B cell (primary cell): ENCODE results near the gene TNFRSF9. TPM values are rescaled to one million over a fixed set of nuclear protein-coding genes. Genes with fewer than 3 reads are reported as not detected.
"Not testable (repeated sequence)": the region's sequence is repeated elsewhere in the genome, so short reads cannot be mapped to it uniquely, and the experiment has no call there.

Source experiments
- ATAC-seq: fragments of 200-7000 bp; cut with Tn5 transposase; one replicate; pipeline ENCODE4 v1.10.0; 2021; ENCODE audit warnings: low read depth, mild to moderate bottlenecking, moderate number of reproducible peaks, moderate library complexity
- CTCF ChIA-PET: fragments of 350-600 bp; sonication (Branson Sonifier 250); formaldehyde crosslinking; loops from one replicate; lab custom pipeline; 2021; ENCODE audit warnings: antibody characterized with exemption, inconsistent platforms; lab: Charles Lee
- POLR2A ChIA-PET: fragments of 350-600 bp; sonication (Branson Sonifier 250); formaldehyde crosslinking; loops from one replicate; lab custom pipeline; 2021; ENCODE audit warnings: antibody characterized with exemption; lab: Charles Lee
- DNase-seq: peaks from one replicate; pipeline ENCODE4 v3.0.0; 2013
- H2AFZ ChIP-seq: 2 replicates; pipeline ENCODE4 v1.6.1; 2012; ENCODE audit warnings: mild to moderate bottlenecking, low read depth, low read length; ENCODE audit not compliant: insufficient read depth, poor library complexity, severe bottlenecking
- H3K27ac ChIP-seq, 2 donors: 1 replicate in 1 of 2; 2 replicates in 1 of 2; pipeline ENCODE4 v1.5.1; 2012 to 2013; ENCODE audit warnings: low read length in 2 of 2, mild to moderate bottlenecking in 2 of 2, moderate library complexity in 1 of 2
- H3K27me3 ChIP-seq, 4 experiments: fragments of 200-600 bp in 1 of 4; sonication (generic) in 1 of 4; replicated peaks in 1 of 4; 1 replicate in 2 of 4; 2 replicates in 2 of 4; pipeline versions ENCODE4 v1.6.1 to v1.7.0; 2013 to 2016; ENCODE audit warnings: low read length in 3 of 4, mild to moderate bottlenecking in 2 of 4, mixed read lengths in 1 of 4, moderate library complexity in 1 of 4; ENCODE audit not compliant: insufficient read depth in 4 of 4, control insufficient read depth in 3 of 4; ENCODE audit errors: control extremely low read depth in 1 of 4
- H3K36me3 ChIP-seq, 2 experiments: replicated peaks in 1 of 2; 1 replicate in 1 of 2; 2 replicates in 1 of 2; pipeline versions ENCODE4 v1.6.1 to v1.7.1; 2013; ENCODE audit warnings: low read length in 1 of 2; ENCODE audit not compliant: insufficient read depth in 2 of 2, control insufficient read depth in 1 of 2; ENCODE audit errors: control extremely low read depth in 1 of 2, extremely low read depth in 1 of 2
- H3K4me1 ChIP-seq, 2 donors: fragments of 200-600 bp in 1 of 2; sonication (generic) in 1 of 2; 1 replicate in 1 of 2; 2 replicates in 1 of 2; pipeline versions ENCODE4 v1.5.1 to v1.6.1; 2013 to 2017; ENCODE audit warnings: low read length in 2 of 2; ENCODE audit not compliant: control insufficient read depth in 2 of 2, insufficient read depth in 2 of 2
- H3K4me2 ChIP-seq: replicated peaks from 2 replicates; pipeline ENCODE3; 2012; ENCODE audit warnings: mild to moderate bottlenecking, low read depth, low read length; ENCODE audit not compliant: poor library complexity, severe bottlenecking
- H3K4me3 ChIP-seq, 5 experiments: fragments of 200-600 bp in 1 of 5; sonication (generic) in 1 of 5; 1 replicate in 3 of 5; 2 replicates in 2 of 5; pipeline versions ENCODE4 v1.5.1 to v1.7.0; 2011 to 2016; ENCODE audit warnings: low read length in 4 of 5, mild to moderate bottlenecking in 4 of 5, low read depth in 2 of 5, control low read depth in 1 of 5, moderate library complexity in 1 of 5; ENCODE audit not compliant: insufficient read depth in 1 of 5; ENCODE audit errors: control extremely low read depth in 1 of 5, extremely low read depth in 1 of 5
- H3K79me2 ChIP-seq: fragments of 200-600 bp; sonication (generic); one replicate; pipeline ENCODE4 v1.6.0; 2016; ENCODE audit warnings: low read length; ENCODE audit not compliant: control insufficient read depth, insufficient read depth
- H3K9ac ChIP-seq: fragments of 200-600 bp; sonication (generic); 2 replicates; pipeline ENCODE4 v1.6.1; 2017; ENCODE audit warnings: mild to moderate bottlenecking, low read length, moderate library complexity
- H3K9me3 ChIP-seq, 3 donors: one replicate each; pipeline versions ENCODE4 v1.6.1 to v1.7.1; 2013; ENCODE audit warnings: low read length in 2 of 3; ENCODE audit not compliant: control insufficient read depth in 2 of 3, insufficient read depth in 1 of 3; ENCODE audit errors: control extremely low read depth in 1 of 3
- H4K20me1 ChIP-seq: 2 replicates; pipeline ENCODE4 v1.6.0; 2012; ENCODE audit warnings: mild to moderate bottlenecking, low read length; ENCODE audit not compliant: insufficient read depth, control insufficient read depth, poor library complexity, severe bottlenecking
- H3K27ac Mint-ChIP-seq: one replicate; pipeline ENCODE4 v1.8.0; 2021; ENCODE audit warnings: mixed read lengths
- H3K27me3 Mint-ChIP-seq: one replicate; pipeline ENCODE4 v1.8.0; 2021; ENCODE audit warnings: mixed read lengths
- H3K4me1 Mint-ChIP-seq: one replicate; pipeline ENCODE4 v1.8.0; 2021; ENCODE audit warnings: mixed read lengths
- H3K4me3 Mint-ChIP-seq: one replicate; pipeline ENCODE4 v1.8.0; 2021; ENCODE audit warnings: mixed read lengths
- H3K9me3 Mint-ChIP-seq: one replicate; pipeline ENCODE4 v1.8.0; 2022; ENCODE audit warnings: mixed read lengths; ENCODE audit not compliant: insufficient read depth
- CTCF ChIP-seq: fragments of 200-600 bp; IDR thresholded peaks from one replicate; pipeline ENCODE4 v1.8.0; 2022; ENCODE audit warnings: antibody characterized with exemption, mild to moderate bottlenecking
- EZH2 ChIP-seq: IDR thresholded peaks from 2 replicates; pipeline ENCODE4 v1.6.1; 2012; ENCODE audit warnings: borderline replicate concordance, low read depth, mild to moderate bottlenecking, moderate library complexity, low read length; ENCODE audit not compliant: insufficient read depth, poor library complexity, severe bottlenecking
- WGBS: methylation state at CpG from one replicate; pipeline ENCODE4 v1.1.5; 2013; ENCODE audit warnings: missing lambda C conversion rate; ENCODE audit not compliant: insufficient coverage; 5-methylcytosine and 5-hydroxymethylcytosine counted together
- intact Hi-C: fragments of 100-400 bp; cut with micrococcal nuclease; formaldehyde crosslinking; loops from one replicate; pipeline ENCODE4 v1.10.0; 2022
- polyA plus RNA-seq: library from polyadenylated mRNA; depleted of rRNA; stranded (reverse); fragments of >200 nt; gene quantifications from 2 replicates; pipeline ENCODE4 v1.2.3, GENCODE V29; 2012
- total RNA-seq, 2 donors: library from RNA; stranded (reverse); fragments of 120-200 nt in 1 of 2; gene quantifications; 1 replicate in 1 of 2; 2 replicates in 1 of 2; pipeline versions ENCODE4 v1.2.3 to v1.2.4, GENCODE V29; 2013 to 2022

TNFRSF9 gene
- total and polyA plus RNA-seq, 2 donors (not counting 1 experiment from before 2014, with no cell fraction given), result 0.01 to 0.44 TPM

GRCh38 chr1:7928247-7928646 is 12.4 kb downstream of the TNFRSF9 start:
- H3K36me3 ChIP-seq, result no peaks in the 10 kb centered on the region
- no peak for ATAC-seq
- H3K4me2 ChIP-seq, result no peak overlapping the region
- no peak overlapping the region for H3K27ac ChIP-seq
- H3K79me2 ChIP-seq, result no peaks in the 10 kb centered on the region
- Mint-ChIP-seq H3K4me1 (peaks cover 7% of the 10 kb centered on the region), H3K4me3 (no peak overlapping the region), H3K27ac (no peak overlapping the region), H3K27me3 (peaks cover 13% of the 10 kb centered on the region), H3K9me3 (no peaks in the 10 kb centered on the region)
- H3K4me1 ChIP-seq, result peaks cover 12 to 16% of the 10 kb centered on the region in 2 donors
- TF ChIP-seq CTCF (no peak), EZH2 (no peak)
- DNase-seq, result no peak
- ChIA-PET CTCF (no interaction called here), POLR2A (no interaction called here)
- peaks cover 0 to 5% (median 0%) of the 10 kb centered on the region in 4 experiments for H3K27me3 ChIP-seq
- WGBS, result 82% methylated on average over 2 of the region's 4 CpGs
- H4K20me1 ChIP-seq, result no peaks in the 10 kb centered on the region
- no peak overlapping the region for H3K4me3 ChIP-seq
- intact Hi-C loops, result no loop called here
- no peak overlapping the region for H3K9ac ChIP-seq
- no peak overlapping the region for H2AFZ ChIP-seq
- H3K9me3 ChIP-seq, result no peaks in the 10 kb centered on the region

- H3K79me2 ChIP-seq, CTCF ChIA-PET, H2AFZ ChIP-seq, H3K9me3 ChIP-seq, H3K4me1 Mint-ChIP-seq, DNase-seq, ATAC-seq, H3K36me3 ChIP-seq, H4K20me1 ChIP-seq, H3K27ac Mint-ChIP-seq, H3K4me3 ChIP-seq, POLR2A ChIA-PET, H3K27ac ChIP-seq, H3K27me3 ChIP-seq, intact Hi-C loops, H3K4me3 Mint-ChIP-seq, H3K9ac ChIP-seq, H3K4me2 ChIP-seq, H3K9me3 Mint-ChIP-seq: not testable (repeated sequence)
- H3K4me1 ChIP-seq, result peaks cover 12 to 16% of the 10 kb centered on the region in 2 donors
- peaks cover 16% of the 10 kb centered on the region for H3K27me3 Mint-ChIP-seq
- 90% methylated on average over 5 of the region's 8 CpGs for WGBS
Measured at GRCh38 chr1:7927061-7927460, 13.6 kb downstream of the TNFRSF9 start.
